OCI-LY7 (cell line): ENCODE data around the gene PARD3. TPM values are rescaled to one million over a fixed set of nuclear protein-coding genes. Genes with fewer than 3 reads are reported as not detected.

Experiments used
- BruUV-seq: library from RNA; stranded (reverse); fragments of 400-500 nt; replicated peaks from 2 replicates; lab custom pipeline; 2021; lab: Mats Ljungman, UMichigan
- CTCF ChIA-PET: fragments of 300-600 bp; sonication (Branson Sonifier 250); formaldehyde crosslinking; loops from one replicate; lab custom pipeline; 2022; ENCODE audit warnings: antibody characterized with exemption; ENCODE audit not compliant: unreplicated experiment; lab: Charles Lee
- POLR2A ChIA-PET: fragments of 300-600 bp; sonication (Branson Sonifier 250); formaldehyde crosslinking; loops from one replicate; lab custom pipeline; 2022; ENCODE audit warnings: antibody characterized with exemption; lab: Charles Lee
- DNase-seq: peaks from one replicate; pipeline ENCODE4 v3.0.0-alpha.2; 2015; ENCODE audit warnings: low spot score
- H2AFZ ChIP-seq: fragments of 200-600 bp; sonication (generic), shearing (Covaris generic); 2 replicates; pipeline ENCODE4 v1.6.1; 2014; ENCODE audit warnings: mild to moderate bottlenecking, antibody characterized with exemption, low read length, moderate library complexity
- H3K27ac ChIP-seq: fragments of 200-600 bp; sonication (generic); 2 replicates; pipeline ENCODE4 v1.5.1; 2014; ENCODE audit warnings: mixed run types, low read depth, mild to moderate bottlenecking, moderate library complexity, low read length, inconsistent platforms; ENCODE audit not compliant: poor library complexity, severe bottlenecking
- H3K36me3 ChIP-seq: fragments of 200-600 bp; sonication (generic); 2 replicates; pipeline ENCODE4 v1.6.1; 2014; ENCODE audit warnings: mild to moderate bottlenecking, antibody characterized with exemption, low read length, moderate library complexity, mixed read lengths; ENCODE audit not compliant: insufficient read depth
- H3K4me1 ChIP-seq: fragments of 200-600 bp; sonication (generic); 2 replicates; pipeline ENCODE4 v1.5.1; 2014; ENCODE audit warnings: mild to moderate bottlenecking, low read length; ENCODE audit not compliant: insufficient read depth, poor library complexity, severe bottlenecking
- H3K4me2 ChIP-seq: fragments of 200-600 bp; sonication (generic); 2 replicates; pipeline ENCODE4 v1.6.1; 2014; ENCODE audit warnings: mild to moderate bottlenecking, low read length
- H3K4me3 ChIP-seq: fragments of 200-600 bp; sonication (generic); 2 replicates; pipeline ENCODE4 v1.5.1; 2014; ENCODE audit warnings: mild to moderate bottlenecking, low read depth, low read length; ENCODE audit not compliant: poor library complexity, severe bottlenecking
- H3K79me2 ChIP-seq: fragments of 200-600 bp; sonication (generic); 2 replicates; pipeline ENCODE4 v1.6.1; 2016; ENCODE audit warnings: low read depth, mild to moderate bottlenecking, low read length, moderate library complexity, mixed read lengths; ENCODE audit not compliant: insufficient read depth
- H3K9me2 ChIP-seq: fragments of 200-600 bp; sonication (generic); 2 replicates; pipeline ENCODE4 v1.6.1; 2016; ENCODE audit warnings: mild to moderate bottlenecking, low read length, mixed read lengths; ENCODE audit not compliant: insufficient read depth
- H3K9me3 ChIP-seq: fragments of 200-600 bp; sonication (generic); 2 replicates; pipeline ENCODE4 v1.6.1; 2014; ENCODE audit warnings: mild to moderate bottlenecking, mixed run types, low read length, mixed read lengths
- H4K20me1 ChIP-seq: fragments of 200-600 bp; sonication (generic); 2 replicates; pipeline ENCODE4 v1.6.1; 2014; ENCODE audit warnings: mild to moderate bottlenecking, antibody characterized with exemption, low read length, moderate library complexity, mixed read lengths; ENCODE audit not compliant: insufficient read depth
- EZH2phosphoT487 ChIP-seq: fragments of 200-600 bp; sonication (generic); IDR thresholded peaks from 2 replicates; pipeline ENCODE4 v1.6.1; 2018; ENCODE audit warnings: low read depth, borderline replicate concordance, mild to moderate bottlenecking, mixed run types, antibody characterized with exemption, low read length, moderate library complexity, mixed read lengths
- intact Hi-C: fragments of 100-400 bp; cut with micrococcal nuclease; formaldehyde crosslinking; loops from one replicate; pipeline ENCODE4 v1.10.0; 2022; ENCODE audit not compliant: unreplicated experiment
- total RNA-seq, 2 experiments: library from RNA; depleted of rRNA in 1 of 2; stranded (reverse); fragments of >200 nt in 1 of 2; shearing (Covaris generic) in 1 of 2; gene quantifications; 2 replicates each; pipeline ENCODE4 v1.2.3, GENCODE V29; 2014 to 2022
- TF ChIP-seq, protein P1 (sequence below): fragments of 200-600 bp; sonication (generic); conservative IDR thresholded peaks from 2 replicates; pipeline ENCODE4 v1.5.1; 2014; ENCODE audit warnings: mild to moderate bottlenecking, antibody characterized with exemption, low read length, moderate library complexity, mixed read lengths

The PARD3 gene
- total RNA-seq, 2 experiments from 2014 or later, result not detected

DNA sequence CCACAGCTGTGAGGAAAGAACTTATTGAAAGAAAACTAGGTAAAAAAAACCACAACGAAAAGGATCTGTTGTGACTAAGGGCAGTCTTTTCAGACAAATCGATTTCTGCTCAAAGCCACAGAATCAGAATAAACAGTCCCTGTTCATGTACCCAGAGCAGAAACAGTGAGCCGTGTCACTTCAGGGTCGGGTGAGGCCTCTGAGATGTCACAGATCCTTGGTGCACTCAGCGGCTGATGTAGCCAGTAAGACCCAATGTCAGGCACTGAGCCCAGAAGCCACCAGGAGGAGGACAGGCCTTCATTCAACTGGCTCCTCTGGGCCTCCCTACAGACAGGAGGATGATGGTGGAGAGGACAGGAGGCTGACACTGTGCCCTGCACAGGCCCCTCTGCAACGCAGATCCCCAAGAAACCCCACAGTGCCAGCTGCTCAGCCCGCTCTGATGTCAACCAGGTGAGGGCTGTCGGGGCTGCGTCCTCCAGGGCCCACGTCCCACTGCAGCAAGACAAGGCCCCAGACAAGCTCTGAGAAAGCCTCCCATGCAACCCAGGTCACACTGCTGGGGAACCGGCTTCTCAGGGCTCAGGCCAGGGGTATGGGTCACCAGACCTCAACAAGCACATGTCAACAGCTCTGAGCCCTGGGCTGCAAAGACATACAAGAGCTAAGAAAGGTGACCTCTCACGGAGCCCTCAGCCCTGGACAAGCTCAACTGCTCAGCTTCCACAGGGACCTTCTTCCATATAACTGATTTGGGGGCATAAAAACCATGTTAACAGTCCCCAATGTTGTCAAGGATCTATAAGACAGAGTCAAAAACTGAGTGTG is 190.6 kb downstream of the PARD3 start:
- DNase-seq, result no peak
- TF ChIP-seq, protein P1, sequence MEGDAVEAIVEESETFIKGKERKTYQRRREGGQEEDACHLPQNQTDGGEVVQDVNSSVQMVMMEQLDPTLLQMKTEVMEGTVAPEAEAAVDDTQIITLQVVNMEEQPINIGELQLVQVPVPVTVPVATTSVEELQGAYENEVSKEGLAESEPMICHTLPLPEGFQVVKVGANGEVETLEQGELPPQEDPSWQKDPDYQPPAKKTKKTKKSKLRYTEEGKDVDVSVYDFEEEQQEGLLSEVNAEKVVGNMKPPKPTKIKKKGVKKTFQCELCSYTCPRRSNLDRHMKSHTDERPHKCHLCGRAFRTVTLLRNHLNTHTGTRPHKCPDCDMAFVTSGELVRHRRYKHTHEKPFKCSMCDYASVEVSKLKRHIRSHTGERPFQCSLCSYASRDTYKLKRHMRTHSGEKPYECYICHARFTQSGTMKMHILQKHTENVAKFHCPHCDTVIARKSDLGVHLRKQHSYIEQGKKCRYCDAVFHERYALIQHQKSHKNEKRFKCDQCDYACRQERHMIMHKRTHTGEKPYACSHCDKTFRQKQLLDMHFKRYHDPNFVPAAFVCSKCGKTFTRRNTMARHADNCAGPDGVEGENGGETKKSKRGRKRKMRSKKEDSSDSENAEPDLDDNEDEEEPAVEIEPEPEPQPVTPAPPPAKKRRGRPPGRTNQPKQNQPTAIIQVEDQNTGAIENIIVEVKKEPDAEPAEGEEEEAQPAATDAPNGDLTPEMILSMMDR, result no peak
- TF ChIP-seq EZH2phosphoT487, result no peak
- Histone ChIP-seq H3K4me3 (no peak overlapping the region), H3K4me2 (no peak overlapping the region), H3K36me3 (no peaks in the 10 kb centered on the region), H3K27ac (no peak overlapping the region), H3K9me3 (no peaks in the 10 kb centered on the region), H3K9me2 (no peaks in the 10 kb centered on the region), H3K79me2 (no peaks in the 10 kb centered on the region), H2AFZ (no peak overlapping the region), H4K20me1 (no peaks in the 10 kb centered on the region), H3K4me1 (no peaks in the 10 kb centered on the region)
- CTCF ChIA-PET, result no interaction called here
- POLR2A ChIA-PET, result interaction anchor here (0.5 to 0.7 kb wide), 2 partner anchors 99 to 117 kb away, joined by 3 read pairs; no protein-coding TSS in a partner anchor
- intact Hi-C loops, result no loop called here
- no TSS peak for BruUV-seq

DNA sequence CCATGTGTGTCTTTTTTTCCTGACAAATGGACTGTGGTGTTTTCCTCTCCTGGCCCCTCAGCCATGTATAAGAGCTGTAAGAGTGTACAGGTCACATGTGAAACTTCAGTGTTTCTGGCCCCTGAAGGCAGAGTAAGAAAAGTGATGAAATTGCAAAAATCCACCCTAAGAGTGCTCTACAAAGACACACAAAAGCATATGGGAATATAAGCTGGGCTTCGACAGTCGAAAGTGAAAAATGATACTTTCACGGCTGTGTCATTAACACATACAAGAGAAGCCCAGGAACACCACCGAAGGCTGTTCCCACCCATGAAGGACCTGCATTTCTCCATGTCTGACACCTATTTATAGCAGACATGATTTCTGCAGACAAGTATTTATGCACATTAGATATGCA is 192.2 kb downstream of the PARD3 start:
- no TSS peak for BruUV-seq
- Histone ChIP-seq H2AFZ (no peak overlapping the region), H3K9me2 (no peaks in the 10 kb centered on the region), H4K20me1 (no peaks in the 10 kb centered on the region), H3K36me3 (no peaks in the 10 kb centered on the region), H3K4me2 (no peak overlapping the region), H3K79me2 (no peaks in the 10 kb centered on the region), H3K9me3 (no peaks in the 10 kb centered on the region), H3K4me1 (no peaks in the 10 kb centered on the region), H3K27ac (no peak overlapping the region), H3K4me3 (no peak overlapping the region)
- DNase-seq, result no peak
- TF ChIP-seq EZH2phosphoT487, result no peak
- TF ChIP-seq, protein P1, result no peak
- ChIA-PET POLR2A (no interaction called here), CTCF (interaction anchor here (0.6 kb wide), 1 partner anchor 1673 kb away, joined by 5 read pairs; no protein-coding TSS in a partner anchor)
- intact Hi-C loops, result no loop called here

DNA sequence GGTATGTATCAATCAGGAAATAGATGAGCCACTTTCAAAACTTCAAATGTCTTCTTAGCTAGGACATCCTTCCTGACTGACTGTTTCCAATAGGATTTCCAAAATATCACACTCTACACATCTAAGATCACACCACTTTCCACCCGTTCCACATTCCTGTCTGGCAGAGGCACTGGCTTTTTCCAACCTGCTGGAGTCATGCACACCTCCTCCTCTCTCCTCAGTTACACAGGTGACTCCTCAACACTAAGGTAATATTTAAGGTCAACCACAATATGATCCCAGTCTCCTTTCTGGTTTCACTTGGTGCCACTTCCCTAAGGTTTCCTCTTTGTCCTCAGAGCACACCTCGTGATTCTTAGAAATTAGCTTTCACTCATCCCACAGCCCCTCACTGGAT is 196.5 kb downstream of the PARD3 start:
- Histone ChIP-seq H4K20me1 (no peaks in the 10 kb centered on the region), H3K4me3 (no peak overlapping the region), H3K36me3 (no peaks in the 10 kb centered on the region), H3K27ac (no peak overlapping the region), H3K79me2 (no peaks in the 10 kb centered on the region), H3K9me2 (no peaks in the 10 kb centered on the region), H3K9me3 (no peaks in the 10 kb centered on the region), H3K4me1 (no peaks in the 10 kb centered on the region), H3K4me2 (no peak overlapping the region), H2AFZ (no peak overlapping the region)
- DNase-seq, result no peak
- BruUV-seq, result no TSS peak
- TF ChIP-seq, protein P1, result no peak
- TF ChIP-seq EZH2phosphoT487, result no peak
- POLR2A ChIA-PET, result interaction anchor here (0.6 to 0.7 kb wide), 4 partner anchors 70 to 1527 kb away, joined by 3 to 10 read pairs (median 3); no protein-coding TSS in a partner anchor
- intact Hi-C loops, result no loop called here
- CTCF ChIA-PET, result no interaction called here
